ENCODE data around the gene MRPS27.

DNA sequence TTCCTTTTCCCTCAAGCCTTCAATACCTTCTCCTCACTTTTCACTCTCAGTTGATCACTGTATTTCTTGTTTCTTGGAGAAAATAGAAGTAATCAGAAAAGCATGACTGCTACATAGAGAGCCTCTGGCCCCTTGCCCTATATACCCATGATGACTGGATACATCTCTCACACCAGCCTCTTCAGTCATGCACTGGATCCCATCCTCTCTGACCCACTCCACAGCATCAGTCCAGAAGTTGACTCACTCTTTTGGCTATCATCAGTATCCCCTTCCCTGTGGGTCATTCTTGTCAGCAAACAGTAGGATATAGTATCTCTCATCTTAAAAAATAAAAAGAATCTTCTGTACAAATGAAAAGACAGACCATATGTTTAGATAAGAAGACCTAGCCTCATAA, 33.0 kb upstream of the MRPS27 start:
- TF ChIP-seq, protein P1, sequence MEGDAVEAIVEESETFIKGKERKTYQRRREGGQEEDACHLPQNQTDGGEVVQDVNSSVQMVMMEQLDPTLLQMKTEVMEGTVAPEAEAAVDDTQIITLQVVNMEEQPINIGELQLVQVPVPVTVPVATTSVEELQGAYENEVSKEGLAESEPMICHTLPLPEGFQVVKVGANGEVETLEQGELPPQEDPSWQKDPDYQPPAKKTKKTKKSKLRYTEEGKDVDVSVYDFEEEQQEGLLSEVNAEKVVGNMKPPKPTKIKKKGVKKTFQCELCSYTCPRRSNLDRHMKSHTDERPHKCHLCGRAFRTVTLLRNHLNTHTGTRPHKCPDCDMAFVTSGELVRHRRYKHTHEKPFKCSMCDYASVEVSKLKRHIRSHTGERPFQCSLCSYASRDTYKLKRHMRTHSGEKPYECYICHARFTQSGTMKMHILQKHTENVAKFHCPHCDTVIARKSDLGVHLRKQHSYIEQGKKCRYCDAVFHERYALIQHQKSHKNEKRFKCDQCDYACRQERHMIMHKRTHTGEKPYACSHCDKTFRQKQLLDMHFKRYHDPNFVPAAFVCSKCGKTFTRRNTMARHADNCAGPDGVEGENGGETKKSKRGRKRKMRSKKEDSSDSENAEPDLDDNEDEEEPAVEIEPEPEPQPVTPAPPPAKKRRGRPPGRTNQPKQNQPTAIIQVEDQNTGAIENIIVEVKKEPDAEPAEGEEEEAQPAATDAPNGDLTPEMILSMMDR (IDR thresholded peaks at IDR 0.05; ENCODE audit: insufficient read depth, low read depth, low read length), result no peak
- no peak for TF ChIP-seq EZH2 (IDR thresholded peaks at IDR 0.05; ENCODE audit: insufficient read depth, low read length)
